ENCODE measurements around the gene SYCP2.
"Not testable (repeated sequence)": the region's sequence is repeated elsewhere in the genome, so short reads cannot be mapped to it uniquely, and the experiment has no call there.

The SYCP2 gene

DNA sequence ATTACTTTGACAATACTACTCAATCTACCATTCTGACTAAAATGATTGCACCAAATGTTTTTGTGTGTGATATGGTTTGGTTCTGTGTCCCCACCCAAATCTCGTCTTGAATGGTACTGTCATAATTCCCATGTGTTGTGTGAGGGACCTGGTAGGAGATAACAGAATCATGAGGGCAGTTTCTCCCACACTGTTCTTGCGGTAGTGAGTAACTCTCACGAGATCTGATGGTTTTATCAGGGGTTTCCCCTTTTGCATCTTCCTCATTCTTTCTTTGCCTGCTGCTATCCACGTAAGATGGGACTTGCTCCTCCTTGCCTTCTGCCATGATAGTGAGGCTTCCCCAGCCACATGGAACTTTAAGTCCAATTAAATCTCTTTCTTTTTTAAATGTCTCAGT, 20.8 kb downstream of the SYCP2 start:
- no peak for DNase-seq
- H3K4me1 ChIP-seq (ENCODE audit: control insufficient read depth, insufficient read depth, low read length, poor library complexity, severe bottlenecking) = no peaks in the 10 kb centered on the region
- no peaks in the 10 kb centered on the region for H3K27me3 ChIP-seq (replicated peaks; ENCODE audit: control insufficient read depth, insufficient read depth, low read length, poor library complexity, severe bottlenecking)
- no peaks in the 10 kb centered on the region for H3K9me3 ChIP-seq (ENCODE audit: control insufficient read depth, low read length)
- no peak overlapping the region for H3K4me3 ChIP-seq (ENCODE audit: insufficient read depth, low read depth, low read length, poor library complexity, severe bottlenecking)
- H3K27ac ChIP-seq (ENCODE audit: insufficient read depth, low read length, poor library complexity, severe bottlenecking) = no peak overlapping the region
- no peaks in the 10 kb centered on the region for H3K36me3 ChIP-seq (ENCODE audit: control insufficient read depth, insufficient read depth, low read length)

DNA sequence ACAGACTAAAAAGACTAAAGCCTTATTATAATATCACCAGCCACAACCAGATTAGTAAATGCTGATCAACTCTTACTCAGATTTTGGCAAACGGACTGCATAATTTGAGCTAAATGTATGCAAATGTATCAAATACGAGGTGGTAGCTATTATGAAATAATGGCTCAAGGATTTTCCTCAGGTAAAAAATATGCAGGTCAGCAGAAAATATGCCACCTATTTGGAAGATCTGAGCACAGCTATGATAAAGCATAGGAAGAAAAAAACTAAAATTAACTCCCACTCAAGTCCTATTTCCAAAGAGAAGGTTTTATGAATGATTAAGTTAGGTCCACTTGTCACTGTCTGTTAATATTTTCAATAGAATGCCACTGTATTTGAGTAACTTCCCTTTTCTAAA, 22.4 kb downstream of the SYCP2 start:
- no peaks in the 10 kb centered on the region for H3K27me3 ChIP-seq (replicated peaks; ENCODE audit: control insufficient read depth, insufficient read depth, low read length, poor library complexity, severe bottlenecking)
- DNase-seq = no peak
- no peaks in the 10 kb centered on the region for H3K36me3 ChIP-seq (ENCODE audit: control insufficient read depth, insufficient read depth, low read length)
- no peaks in the 10 kb centered on the region for H3K4me1 ChIP-seq (ENCODE audit: control insufficient read depth, insufficient read depth, low read length, poor library complexity, severe bottlenecking)
- H3K4me3 ChIP-seq (ENCODE audit: insufficient read depth, low read depth, low read length, poor library complexity, severe bottlenecking) = no peak overlapping the region
- no peaks in the 10 kb centered on the region for H3K9me3 ChIP-seq (ENCODE audit: control insufficient read depth, low read length)
- H3K27ac ChIP-seq (ENCODE audit: insufficient read depth, low read length, poor library complexity, severe bottlenecking) = no peak overlapping the region

DNA sequence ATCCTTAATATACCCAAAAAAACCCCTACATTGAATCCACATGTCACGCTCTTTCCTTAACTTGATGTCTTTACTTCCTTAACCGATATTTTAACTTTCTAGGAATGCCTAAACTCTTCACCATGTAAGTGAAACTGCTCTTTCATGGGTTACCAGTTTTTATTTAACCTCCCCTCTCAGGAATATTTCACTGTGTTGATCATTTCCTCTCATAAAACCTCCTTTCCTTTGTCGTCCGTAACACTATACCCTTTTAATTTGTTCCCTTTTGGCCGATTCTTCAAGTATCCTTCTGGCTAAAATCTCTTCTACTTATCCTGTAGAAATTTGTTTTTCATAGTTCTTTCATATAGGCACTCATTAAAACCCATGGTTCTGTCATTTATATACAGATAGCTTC, 24.6 kb downstream of the SYCP2 start:
- Histone ChIP-seq H3K4me3 (ENCODE audit: insufficient read depth, low read depth, low read length, poor library complexity, severe bottlenecking) (no peak overlapping the region), H3K27ac (ENCODE audit: insufficient read depth, low read length, poor library complexity, severe bottlenecking) (no peak overlapping the region), H3K4me1 (ENCODE audit: control insufficient read depth, insufficient read depth, low read length, poor library complexity, severe bottlenecking) (no peaks in the 10 kb centered on the region), H3K9me3 (ENCODE audit: control insufficient read depth, low read length) (no peaks in the 10 kb centered on the region), H3K36me3 (ENCODE audit: control insufficient read depth, insufficient read depth, low read length) (no peaks in the 10 kb centered on the region), H3K27me3 (replicated peaks; ENCODE audit: control insufficient read depth, insufficient read depth, low read length, poor library complexity, severe bottlenecking) (no peaks in the 10 kb centered on the region)
- no peak for DNase-seq

- H3K36me3 ChIP-seq (ENCODE audit: control insufficient read depth, insufficient read depth, low read length) = no peaks in the 10 kb centered on the region
- H3K4me1 ChIP-seq (ENCODE audit: control insufficient read depth, insufficient read depth, low read length, poor library complexity, severe bottlenecking) = no peaks in the 10 kb centered on the region
- H3K9me3 ChIP-seq (ENCODE audit: control insufficient read depth, low read length) = no peaks in the 10 kb centered on the region
- no peaks in the 10 kb centered on the region for H3K27me3 ChIP-seq (replicated peaks; ENCODE audit: control insufficient read depth, insufficient read depth, low read length, poor library complexity, severe bottlenecking)
- no peak overlapping the region for H3K4me3 ChIP-seq (ENCODE audit: insufficient read depth, low read depth, low read length, poor library complexity, severe bottlenecking)
- DNase-seq = no peak
- no peak overlapping the region for H3K27ac ChIP-seq (ENCODE audit: insufficient read depth, low read length, poor library complexity, severe bottlenecking)
Measured at GRCh38 chr20:59903621-59904020, 29.8 kb downstream of the SYCP2 start.

- H3K36me3 ChIP-seq (ENCODE audit: control insufficient read depth, insufficient read depth, low read length) = no peaks in the 10 kb centered on the region
- H3K4me3 ChIP-seq (ENCODE audit: insufficient read depth, low read depth, low read length, poor library complexity, severe bottlenecking) = no peak overlapping the region
- no peak overlapping the region for H3K27ac ChIP-seq (ENCODE audit: insufficient read depth, low read length, poor library complexity, severe bottlenecking)
- no peak for DNase-seq
- no peaks in the 10 kb centered on the region for H3K9me3 ChIP-seq (ENCODE audit: control insufficient read depth, low read length)
- H3K27me3 ChIP-seq (replicated peaks; ENCODE audit: control insufficient read depth, insufficient read depth, low read length, poor library complexity, severe bottlenecking) = no peaks in the 10 kb centered on the region
- no peaks in the 10 kb centered on the region for H3K4me1 ChIP-seq (ENCODE audit: control insufficient read depth, insufficient read depth, low read length, poor library complexity, severe bottlenecking)
Measured at GRCh38 chr20:59902470-59902869, 31.0 kb downstream of the SYCP2 start.

GRCh38 chr20:59895908-59896307, 37.5 kb downstream of the SYCP2 start:
- Histone ChIP-seq H3K27ac (ENCODE audit: insufficient read depth, low read length, poor library complexity, severe bottlenecking) (no peak overlapping the region), H3K4me3 (ENCODE audit: insufficient read depth, low read depth, low read length, poor library complexity, severe bottlenecking) (no peak overlapping the region), H3K36me3 (ENCODE audit: control insufficient read depth, insufficient read depth, low read length) (no peaks in the 10 kb centered on the region), H3K27me3 (replicated peaks; ENCODE audit: control insufficient read depth, insufficient read depth, low read length, poor library complexity, severe bottlenecking) (no peaks in the 10 kb centered on the region), H3K9me3 (ENCODE audit: control insufficient read depth, low read length) (no peaks in the 10 kb centered on the region), H3K4me1 (ENCODE audit: control insufficient read depth, insufficient read depth, low read length, poor library complexity, severe bottlenecking) (no peaks in the 10 kb centered on the region)
- DNase-seq = no peak

GRCh38 chr20:59891581-59891980, 41.9 kb downstream of the SYCP2 start:
- H3K36me3 ChIP-seq (ENCODE audit: control insufficient read depth, insufficient read depth, low read length) = no peaks in the 10 kb centered on the region
- no peak for DNase-seq
- no peaks in the 10 kb centered on the region for H3K27me3 ChIP-seq (replicated peaks; ENCODE audit: control insufficient read depth, insufficient read depth, low read length, poor library complexity, severe bottlenecking)
- no peaks in the 10 kb centered on the region for H3K4me1 ChIP-seq (ENCODE audit: control insufficient read depth, insufficient read depth, low read length, poor library complexity, severe bottlenecking)
- no peaks in the 10 kb centered on the region for H3K9me3 ChIP-seq (ENCODE audit: control insufficient read depth, low read length)
- no peak overlapping the region for H3K27ac ChIP-seq (ENCODE audit: insufficient read depth, low read length, poor library complexity, severe bottlenecking)
- H3K4me3 ChIP-seq (ENCODE audit: insufficient read depth, low read depth, low read length, poor library complexity, severe bottlenecking) = no peak overlapping the region

DNA sequence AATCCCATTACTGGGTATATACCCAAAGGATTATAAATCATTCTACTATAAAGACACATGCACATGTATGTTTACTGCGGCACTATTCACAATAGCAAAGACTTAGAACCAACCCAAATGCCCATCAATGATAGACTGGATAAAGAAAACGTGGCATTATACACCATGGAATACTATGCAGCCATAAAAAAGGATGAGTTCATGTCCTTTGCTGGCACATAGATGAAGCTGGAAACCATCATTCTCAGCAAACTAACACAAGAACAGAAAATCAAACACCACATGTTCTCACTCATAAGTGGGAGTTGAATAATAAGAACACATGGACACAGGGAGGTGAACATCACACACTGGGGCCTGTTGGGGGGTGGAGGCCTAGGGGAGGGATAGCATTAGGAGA, 43.4 kb downstream of the SYCP2 start:
- not testable (repeated sequence) for DNase-seq; H3K27ac ChIP-seq (ENCODE audit: insufficient read depth, low read length, poor library complexity, severe bottlenecking); H3K36me3 ChIP-seq (ENCODE audit: control insufficient read depth, insufficient read depth, low read length); H3K4me3 ChIP-seq (ENCODE audit: insufficient read depth, low read depth, low read length, poor library complexity, severe bottlenecking); H3K27me3 ChIP-seq (replicated peaks; ENCODE audit: control insufficient read depth, insufficient read depth, low read length, poor library complexity, severe bottlenecking); H3K4me1 ChIP-seq (ENCODE audit: control insufficient read depth, insufficient read depth, low read length, poor library complexity, severe bottlenecking); H3K9me3 ChIP-seq (ENCODE audit: control insufficient read depth, low read length)

- no peak overlapping the region for H3K4me3 ChIP-seq (ENCODE audit: insufficient read depth, low read depth, low read length, poor library complexity, severe bottlenecking)
- no peaks in the 10 kb centered on the region for H3K27me3 ChIP-seq (replicated peaks; ENCODE audit: control insufficient read depth, insufficient read depth, low read length, poor library complexity, severe bottlenecking)
- no peaks in the 10 kb centered on the region for H3K36me3 ChIP-seq (ENCODE audit: control insufficient read depth, insufficient read depth, low read length)
- H3K9me3 ChIP-seq (ENCODE audit: control insufficient read depth, low read length) = no peaks in the 10 kb centered on the region
- DNase-seq = no peak
- H3K4me1 ChIP-seq (ENCODE audit: control insufficient read depth, insufficient read depth, low read length, poor library complexity, severe bottlenecking) = no peaks in the 10 kb centered on the region
- H3K27ac ChIP-seq (ENCODE audit: insufficient read depth, low read length, poor library complexity, severe bottlenecking) = no peak overlapping the region
Measured at GRCh38 chr20:59888050-59888449, 45.4 kb downstream of the SYCP2 start.

- H3K4me3 ChIP-seq (ENCODE audit: insufficient read depth, low read depth, low read length, poor library complexity, severe bottlenecking) = no peak overlapping the region
- H3K27me3 ChIP-seq (replicated peaks; ENCODE audit: control insufficient read depth, insufficient read depth, low read length, poor library complexity, severe bottlenecking) = no peaks in the 10 kb centered on the region
- no peaks in the 10 kb centered on the region for H3K9me3 ChIP-seq (ENCODE audit: control insufficient read depth, low read length)
- no peak overlapping the region for H3K27ac ChIP-seq (ENCODE audit: insufficient read depth, low read length, poor library complexity, severe bottlenecking)
- no peaks in the 10 kb centered on the region for H3K36me3 ChIP-seq (ENCODE audit: control insufficient read depth, insufficient read depth, low read length)
- no peak for DNase-seq
- H3K4me1 ChIP-seq (ENCODE audit: control insufficient read depth, insufficient read depth, low read length, poor library complexity, severe bottlenecking) = no peaks in the 10 kb centered on the region
Measured at GRCh38 chr20:59884494-59884893, 48.9 kb downstream of the SYCP2 start.

DNA sequence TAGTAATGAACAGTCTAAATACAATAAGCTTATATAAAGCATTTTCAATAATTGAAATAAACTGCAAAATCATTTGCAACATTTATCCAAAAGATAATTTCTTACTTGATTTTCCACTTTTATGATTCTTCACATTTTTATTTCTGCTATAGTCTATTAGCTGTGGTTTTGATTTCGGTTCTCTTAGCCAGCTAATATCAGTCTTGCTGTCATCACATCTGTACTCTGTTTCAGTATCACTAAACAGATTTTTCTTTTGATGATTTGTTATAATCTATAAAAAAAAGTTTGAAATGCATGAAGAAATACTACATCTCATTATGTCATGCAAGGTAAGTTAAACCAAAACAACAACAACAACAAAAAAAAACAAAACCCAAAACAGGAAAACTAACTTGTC, 53.2 kb downstream of the SYCP2 start:
- Histone ChIP-seq H3K27ac (ENCODE audit: insufficient read depth, low read length, poor library complexity, severe bottlenecking) (no peak overlapping the region), H3K4me1 (ENCODE audit: control insufficient read depth, insufficient read depth, low read length, poor library complexity, severe bottlenecking) (no peaks in the 10 kb centered on the region), H3K36me3 (ENCODE audit: control insufficient read depth, insufficient read depth, low read length) (no peaks in the 10 kb centered on the region)

More for the DNA sequence above, 53.2 kb downstream of the SYCP2 start:
- H3K27me3 ChIP-seq (replicated peaks; ENCODE audit: control insufficient read depth, insufficient read depth, low read length, poor library complexity, severe bottlenecking) = no peaks in the 10 kb centered on the region
- no peak for DNase-seq
- H3K9me3 ChIP-seq (ENCODE audit: control insufficient read depth, low read length) = no peaks in the 10 kb centered on the region
- no peak overlapping the region for H3K4me3 ChIP-seq (ENCODE audit: insufficient read depth, low read depth, low read length, poor library complexity, severe bottlenecking)

Data from effector memory CD4-positive, alpha-beta T cell (primary cell).